Measurements from ENCODE around the gene FLRT1.

Gene FLRT1

GRCh38 chr11:64060861-64061444 is 25.2 kb downstream of the FLRT1 start:
- Histone ChIP-seq H3K9me3 (ENCODE audit: insufficient read depth, low read depth, low read length) (no peaks in the 10 kb centered on the region), H3K27ac (ENCODE audit: low read depth, low read length) (no peak overlapping the region), H3K4me1 (ENCODE audit: insufficient read depth, low read length) (peaks cover 3% of the 10 kb centered on the region; the same call in 1 of the 2 replicates), H3K27me3 (ENCODE audit: insufficient read depth, low read length) (peaks cover 52% of the 10 kb centered on the region), H3K9ac (ENCODE audit: low read depth, low read length) (no peak overlapping the region), H3K4me3 (ENCODE audit: low read length) (peak overlapping the region; percentile 61), H3K36me3 (ENCODE audit: insufficient read depth, low read length) (no peaks in the 10 kb centered on the region)
- 4% methylated on average over 39 of the region's 42 CpGs for WGBS

DNA sequence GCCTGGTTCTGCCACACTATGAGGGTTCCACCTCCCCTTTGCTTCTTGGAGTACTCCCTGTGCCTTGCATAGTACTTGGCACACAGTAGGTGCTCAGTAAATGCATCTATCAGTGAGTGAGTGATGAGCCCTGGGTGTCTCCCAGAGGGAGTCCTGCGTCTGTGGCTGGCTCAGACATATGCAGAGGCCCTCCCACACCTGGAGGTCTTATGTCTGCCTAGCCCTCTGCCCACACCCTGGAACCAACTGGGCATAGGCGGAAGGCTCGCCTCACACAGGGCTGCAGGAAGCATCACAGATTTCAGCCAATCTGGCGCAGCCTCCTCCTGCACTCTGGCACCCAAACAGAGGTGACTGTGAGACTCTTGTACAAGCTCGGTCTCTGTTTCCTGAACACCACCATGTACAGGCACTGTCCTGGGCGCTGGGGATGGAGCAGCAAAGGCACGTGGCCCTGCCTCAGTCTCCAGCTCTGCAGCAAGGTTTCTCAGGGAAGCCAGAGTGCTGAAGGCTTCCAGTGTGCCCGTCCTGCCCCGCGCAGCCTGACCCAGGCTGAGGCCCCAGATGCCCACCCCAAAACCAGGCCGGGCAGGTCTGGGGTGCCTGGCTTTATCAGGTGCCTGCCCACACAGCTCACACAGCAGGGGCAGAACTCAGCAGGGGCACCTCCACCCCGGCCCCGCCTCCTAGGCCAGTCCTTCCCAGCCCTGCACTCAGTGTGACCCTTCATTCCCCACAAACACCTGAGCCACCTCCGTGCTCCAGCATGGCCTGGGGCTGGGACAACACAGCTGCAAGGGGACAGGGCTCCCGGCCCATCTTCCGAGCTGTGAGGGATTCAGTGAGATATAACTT is 26.7 kb downstream of the FLRT1 start:
- 81% methylated on average over 16 of the region's 16 CpGs for WGBS
- no peaks in the 10 kb centered on the region for H3K9me3 ChIP-seq (ENCODE audit: insufficient read depth, low read depth, low read length)
- peaks cover 3% of the 10 kb centered on the region; the same call in 1 of the 2 replicates for H3K4me1 ChIP-seq (ENCODE audit: insufficient read depth, low read length)
- no peaks in the 10 kb centered on the region for H3K36me3 ChIP-seq (ENCODE audit: insufficient read depth, low read length)
- H3K27me3 ChIP-seq (ENCODE audit: insufficient read depth, low read length): peaks cover 52% of the 10 kb centered on the region
- no peak overlapping the region for H3K4me3 ChIP-seq (ENCODE audit: low read length)
- no peak overlapping the region for H3K9ac ChIP-seq (ENCODE audit: low read depth, low read length)
- no peak overlapping the region for H3K27ac ChIP-seq (ENCODE audit: low read depth, low read length)

DNA sequence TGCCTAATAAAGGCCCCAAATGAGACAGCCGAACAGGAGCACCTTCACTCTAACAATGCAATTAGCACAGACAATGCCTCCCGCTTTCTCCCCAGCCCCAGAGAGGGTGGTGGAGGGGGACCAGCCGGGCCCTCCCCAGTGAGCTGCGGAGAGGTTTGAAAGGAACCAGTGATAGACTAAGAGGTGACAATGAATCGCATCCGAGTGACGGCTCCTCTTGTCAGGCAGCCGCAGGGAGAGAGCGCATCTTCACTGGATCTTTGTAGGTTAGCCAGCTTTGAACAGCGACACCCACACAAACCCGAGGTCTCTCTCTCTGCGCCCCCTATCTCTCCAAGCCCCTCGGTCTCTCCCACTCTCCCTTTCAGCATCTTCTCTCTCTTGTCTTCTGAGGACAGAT is 28.0 kb downstream of the FLRT1 start:
- Histone ChIP-seq H3K27ac (ENCODE audit: low read depth, low read length) (no peak overlapping the region), H3K27me3 (ENCODE audit: insufficient read depth, low read length) (peaks cover 58% of the 10 kb centered on the region)
- WGBS: 79% methylated on average over 13 of the region's 13 CpGs

GRCh38 chr11:64064374-64065140 is 28.8 kb downstream of the FLRT1 start:
- no peaks in the 10 kb centered on the region for H3K36me3 ChIP-seq (ENCODE audit: insufficient read depth, low read length)
- peaks cover 11% of the 10 kb centered on the region for H3K4me1 ChIP-seq (ENCODE audit: insufficient read depth, low read length)
- H3K9ac ChIP-seq (ENCODE audit: low read depth, low read length): no peak overlapping the region
- no peaks in the 10 kb centered on the region for H3K9me3 ChIP-seq (ENCODE audit: insufficient read depth, low read depth, low read length)
- H3K4me3 ChIP-seq (ENCODE audit: low read length): no peak overlapping the region
- peaks cover 56% of the 10 kb centered on the region for H3K27me3 ChIP-seq (ENCODE audit: insufficient read depth, low read length)
- 94% methylated on average over 17 of the region's 17 CpGs for WGBS
- H3K27ac ChIP-seq (ENCODE audit: low read depth, low read length): no peak overlapping the region

More for the DNA sequence above, 28.0 kb downstream of the FLRT1 start:
- Histone ChIP-seq H3K4me3 (ENCODE audit: low read length) (no peak overlapping the region), H3K9me3 (ENCODE audit: insufficient read depth, low read depth, low read length) (no peaks in the 10 kb centered on the region), H3K36me3 (ENCODE audit: insufficient read depth, low read length) (no peaks in the 10 kb centered on the region), H3K4me1 (ENCODE audit: insufficient read depth, low read length) (peaks cover 11% of the 10 kb centered on the region), H3K9ac (ENCODE audit: low read depth, low read length) (no peak overlapping the region)

GRCh38 chr11:64065141-64065465 is 29.4 kb downstream of the FLRT1 start:
- WGBS: 96% methylated on average over 11 of the region's 11 CpGs
- H3K27me3 ChIP-seq (ENCODE audit: insufficient read depth, low read length): peaks cover 52% of the 10 kb centered on the region
- H3K36me3 ChIP-seq (ENCODE audit: insufficient read depth, low read length): no peaks in the 10 kb centered on the region
- H3K27ac ChIP-seq (ENCODE audit: low read depth, low read length): no peak overlapping the region
- no peak overlapping the region for H3K9ac ChIP-seq (ENCODE audit: low read depth, low read length)
- no peak overlapping the region for H3K4me3 ChIP-seq (ENCODE audit: low read length)
- H3K4me1 ChIP-seq (ENCODE audit: insufficient read depth, low read length): peaks cover 11% of the 10 kb centered on the region
- no peaks in the 10 kb centered on the region for H3K9me3 ChIP-seq (ENCODE audit: insufficient read depth, low read depth, low read length)

GRCh38 chr11:64065712-64066111 is 30.0 kb downstream of the FLRT1 start:
- 96% methylated on average over 7 of the region's 10 CpGs for WGBS
- Histone ChIP-seq H3K9ac (ENCODE audit: low read depth, low read length) (no peak overlapping the region), H3K4me1 (ENCODE audit: insufficient read depth, low read length) (peaks cover 15% of the 10 kb centered on the region), H3K36me3 (ENCODE audit: insufficient read depth, low read length) (no peaks in the 10 kb centered on the region), H3K9me3 (ENCODE audit: insufficient read depth, low read depth, low read length) (no peaks in the 10 kb centered on the region), H3K4me3 (ENCODE audit: low read length) (no peak overlapping the region), H3K27ac (ENCODE audit: low read depth, low read length) (no peak overlapping the region), H3K27me3 (ENCODE audit: insufficient read depth, low read length) (peaks cover 46% of the 10 kb centered on the region)

DNA sequence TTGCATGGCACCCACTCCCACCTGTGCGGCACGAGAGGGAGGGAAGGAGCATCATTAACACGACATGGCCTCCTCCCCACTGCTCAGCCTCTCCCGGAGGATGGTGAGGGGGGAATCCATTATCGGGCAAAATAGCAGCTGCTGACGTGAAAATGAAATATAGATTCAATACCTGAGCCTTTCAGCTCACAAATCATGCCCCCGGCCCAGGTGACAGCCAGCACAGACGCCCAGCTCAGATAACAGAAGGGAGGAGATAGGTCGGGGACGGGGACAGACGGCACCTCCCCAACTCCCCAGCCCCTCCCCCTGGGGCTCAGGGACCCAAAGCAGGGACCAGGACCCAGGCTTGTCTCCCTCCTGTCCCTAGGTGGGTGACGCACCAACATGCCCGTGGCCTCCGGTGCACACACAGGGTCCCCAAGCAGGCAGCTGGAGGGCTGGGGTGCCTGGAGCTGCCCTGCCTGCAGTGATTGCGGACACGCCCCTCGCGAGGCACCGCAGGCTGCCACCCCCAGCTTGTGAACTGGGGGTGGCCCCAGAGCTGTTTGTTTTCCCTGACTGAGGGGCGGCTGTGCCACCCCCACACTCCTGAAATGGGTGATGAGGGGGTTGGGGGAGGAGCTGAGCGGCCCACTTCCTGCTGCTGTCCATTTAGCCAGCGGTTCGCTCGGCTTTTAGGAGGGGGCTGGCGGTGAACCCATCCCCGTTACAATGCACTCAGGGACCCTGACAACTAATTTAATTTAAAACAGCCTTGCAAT is 31.7 kb downstream of the FLRT1 start:
- H3K27ac ChIP-seq (ENCODE audit: low read depth, low read length): no peak overlapping the region
- no peak overlapping the region for H3K9ac ChIP-seq (ENCODE audit: low read depth, low read length)
- 64% methylated on average over 26 of the region's 26 CpGs for WGBS
- H3K9me3 ChIP-seq (ENCODE audit: insufficient read depth, low read depth, low read length): no peaks in the 10 kb centered on the region
- H3K4me3 ChIP-seq (ENCODE audit: low read length): no peak overlapping the region
- peaks cover 33% of the 10 kb centered on the region for H3K27me3 ChIP-seq (ENCODE audit: insufficient read depth, low read length)
- H3K4me1 ChIP-seq (ENCODE audit: insufficient read depth, low read length): peaks cover 13% of the 10 kb centered on the region
- H3K36me3 ChIP-seq (ENCODE audit: insufficient read depth, low read length): no peaks in the 10 kb centered on the region

- 91% methylated on average over 20 of the region's 20 CpGs for WGBS
- peaks cover 19% of the 10 kb centered on the region for H3K27me3 ChIP-seq (ENCODE audit: insufficient read depth, low read length)
- no peak overlapping the region for H3K27ac ChIP-seq (ENCODE audit: low read depth, low read length)
- peaks cover 13% of the 10 kb centered on the region for H3K4me1 ChIP-seq (ENCODE audit: insufficient read depth, low read length)
- H3K9ac ChIP-seq (ENCODE audit: low read depth, low read length): no peak overlapping the region
- no peaks in the 10 kb centered on the region for H3K36me3 ChIP-seq (ENCODE audit: insufficient read depth, low read length)
- no peaks in the 10 kb centered on the region for H3K9me3 ChIP-seq (ENCODE audit: insufficient read depth, low read depth, low read length)
- H3K4me3 ChIP-seq (ENCODE audit: low read length): no peak overlapping the region
Observed at GRCh38 chr11:64068705-64069400, 33.1 kb downstream of the FLRT1 start.

DNA sequence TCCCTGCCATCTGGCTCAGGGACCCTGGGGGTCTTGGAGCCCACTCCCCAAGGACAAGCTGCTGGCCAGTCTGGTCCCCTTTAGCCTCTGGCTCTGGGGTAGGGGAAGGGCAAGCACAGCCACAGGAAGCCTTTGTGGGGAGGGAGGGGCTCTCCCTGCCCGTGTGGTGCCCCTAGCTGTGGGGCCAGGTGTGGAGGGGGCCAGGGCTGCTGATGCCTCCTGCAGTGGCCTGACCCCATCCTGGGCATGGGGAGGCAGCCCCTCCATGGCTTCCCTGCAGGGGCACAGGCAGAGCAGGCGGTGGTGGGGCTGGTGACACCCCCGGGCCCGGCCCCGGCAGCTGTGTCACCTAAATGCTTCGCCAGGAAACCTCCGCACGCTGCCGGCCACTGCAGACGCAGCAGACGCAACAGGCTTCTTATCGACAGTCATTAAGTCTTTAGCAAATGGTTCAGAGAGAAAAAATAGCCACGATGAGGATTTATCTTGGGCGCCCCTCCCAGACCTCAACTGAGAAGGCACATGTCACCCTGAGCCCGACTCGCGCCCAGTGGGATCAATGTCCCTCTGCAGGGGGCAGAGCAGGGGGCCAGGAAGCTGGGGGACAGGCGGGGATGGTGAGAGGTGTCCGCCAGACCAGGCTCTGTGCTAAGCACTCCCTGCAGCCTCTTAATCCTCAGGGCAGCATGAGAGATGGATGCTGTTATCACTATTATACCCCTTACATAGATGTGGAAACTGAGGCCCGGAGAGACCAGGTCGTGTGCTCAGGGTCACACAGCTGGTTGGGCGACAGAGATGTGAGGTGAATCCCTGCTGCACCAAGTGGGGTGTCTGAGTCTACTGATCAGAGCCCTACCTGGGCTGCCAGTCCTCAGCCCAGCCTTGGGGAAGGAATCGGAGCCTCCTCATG is 33.9 kb downstream of the FLRT1 start:
- peaks cover 11% of the 10 kb centered on the region for H3K27me3 ChIP-seq (ENCODE audit: insufficient read depth, low read length)

GRCh38 chr11:64070314-64070681 is 34.6 kb downstream of the FLRT1 start:
- H3K9me3 ChIP-seq (ENCODE audit: insufficient read depth, low read depth, low read length): no peaks in the 10 kb centered on the region
- peaks cover 9% of the 10 kb centered on the region for H3K27me3 ChIP-seq (ENCODE audit: insufficient read depth, low read length)
- no peaks in the 10 kb centered on the region for H3K36me3 ChIP-seq (ENCODE audit: insufficient read depth, low read length)
- H3K4me1 ChIP-seq (ENCODE audit: insufficient read depth, low read length): peaks cover 13% of the 10 kb centered on the region
- WGBS: 37% methylated on average over 12 of the region's 12 CpGs
- no peak overlapping the region for H3K27ac ChIP-seq (ENCODE audit: low read depth, low read length)
- H3K4me3 ChIP-seq (ENCODE audit: low read length): no peak overlapping the region
- H3K9ac ChIP-seq (ENCODE audit: low read depth, low read length): no peak overlapping the region

More for the DNA sequence above, 33.9 kb downstream of the FLRT1 start:
- 83% methylated on average over 22 of the region's 23 CpGs for WGBS
- Histone ChIP-seq H3K36me3 (ENCODE audit: insufficient read depth, low read length) (no peaks in the 10 kb centered on the region), H3K27ac (ENCODE audit: low read depth, low read length) (no peak overlapping the region), H3K4me1 (ENCODE audit: insufficient read depth, low read length) (peaks cover 13% of the 10 kb centered on the region), H3K9ac (ENCODE audit: low read depth, low read length) (no peak overlapping the region; the same call in 1 of the 2 replicates), H3K4me3 (ENCODE audit: low read length) (no peak overlapping the region), H3K9me3 (ENCODE audit: insufficient read depth, low read depth, low read length) (no peaks in the 10 kb centered on the region)
